H1 (cell line): ENCODE results near the gene MRPL41. TPM values are rescaled to one million over a fixed set of nuclear protein-coding genes. Genes with fewer than 3 reads are reported as not detected.

Experiments used
- BCL11A ChIP-seq, 2 experiments: IDR thresholded peaks; one replicate each; pipeline ENCODE4 v1.6.1; 2011; ENCODE audit warnings: low read depth in 2 of 2, low read length in 2 of 2, mild to moderate bottlenecking in 2 of 2
- CBX5 ChIP-seq: fragments of 300-800, 300-1000 bp; sonication (generic); IDR thresholded peaks from 2 replicates; pipeline ENCODE4 v1.7.1; 2016; ENCODE audit warnings: antibody characterized with exemption, low read length, low read depth
- CHD2 ChIP-seq: IDR thresholded peaks from 2 replicates; pipeline ENCODE4 v1.6.1; 2012; ENCODE audit warnings: low read length, improper control_type of control experiment
- CREB1 ChIP-seq: IDR thresholded peaks from 2 replicates; pipeline ENCODE4 v1.6.1; 2012; ENCODE audit warnings: inconsistent platforms
- JUN ChIP-seq: IDR thresholded peaks from 2 replicates; pipeline ENCODE4 v1.6.1; 2011; ENCODE audit warnings: low read depth, mild to moderate bottlenecking, improper control_type of control experiment, low read length
- KDM5A ChIP-seq: fragments of 200-600 bp; IDR thresholded peaks from 2 replicates; pipeline ENCODE4 v1.7.1; 2012; ENCODE audit warnings: mild to moderate bottlenecking, low read length, inconsistent platforms, mixed read lengths
- NRF1 ChIP-seq: IDR thresholded peaks from 2 replicates; pipeline ENCODE4 v1.6.1; 2011; ENCODE audit warnings: mild to moderate bottlenecking, low read depth, low read length, improper control_type of control experiment
- POLR2A ChIP-seq, 2 experiments: IDR thresholded peaks; 1 replicate in 1 of 2; 2 replicates in 1 of 2; pipeline ENCODE4 v1.6.1; 2011; ENCODE audit warnings: low read depth in 2 of 2, low read length in 2 of 2, mild to moderate bottlenecking in 2 of 2; ENCODE audit errors: control extremely low read depth in 1 of 2
- POU5F1 ChIP-seq: IDR thresholded peaks from 2 replicates; pipeline ENCODE4 v1.6.1; 2011; ENCODE audit warnings: low read depth, mild to moderate bottlenecking, low read length, moderate library complexity
- RFX5 ChIP-seq: IDR thresholded peaks from 2 replicates; pipeline ENCODE4 v1.6.1; 2011; ENCODE audit warnings: low read depth, low read length, improper control_type of control experiment, borderline replicate concordance
- SIN3A ChIP-seq, 2 experiments: IDR thresholded peaks in 1 of 2; conservative IDR thresholded peaks in 1 of 2; 2 replicates each; pipeline ENCODE4 v1.6.1; 2011 to 2012; ENCODE audit warnings: low read length in 2 of 2, improper control_type of control experiment in 1 of 2, low read depth in 1 of 2, mild to moderate bottlenecking in 1 of 2
- SRF ChIP-seq: IDR thresholded peaks from 2 replicates; pipeline ENCODE4 v1.6.1; 2011; ENCODE audit warnings: mild to moderate bottlenecking, low read depth, low read length, moderate library complexity
- YY1 ChIP-seq: IDR thresholded peaks from 2 replicates; pipeline ENCODE4 v1.6.1; 2011; ENCODE audit warnings: low read depth, mild to moderate bottlenecking, low read length
- polyA plus RNA-seq, 7 experiments: library from polyadenylated mRNA; depleted of rRNA in 3 of 7; stranded (reverse) in 5 of 7; unstranded in 2 of 7; fragments of >200 nt in 5 of 7; fragments of 200-250 nt in 2 of 7; gene quantifications; 1 replicate in 5 of 7; 2 replicates in 1 of 7; 4 replicates in 1 of 7; pipeline versions ENCODE4 v1.2.1 to v1.2.3, GENCODE V29; 2011 to 2013; ENCODE audit warnings: missing spikeins in 2 of 7, mixed read lengths in 2 of 7
- total RNA-seq: library from RNA; stranded (reverse); fragmentation: NEBNext Ultra II Directional; extraction: Animal tissue kit (Norgen Biotek cat#: 25700); gene quantifications from 2 replicates; pipeline ENCODE4 v1.2.1, GENCODE V29; 2021
- TF ChIP-seq, protein P1 (sequence below): fragments of 300-600 bp; sonication (generic); IDR thresholded peaks from 2 replicates; pipeline ENCODE4 v1.7.1; 2012; ENCODE audit warnings: low read length, moderate library complexity, mild to moderate bottlenecking, inconsistent platforms; ENCODE audit not compliant: insufficient replicate concordance

MRPL41 gene
- total and polyA plus RNA-seq, 2 of the 8 experiments (the other 6 are each of a cell fraction or from before 2014, with no cell fraction given) = 47.2 to 58.1 TPM

GRCh38 chr9:137554349-137554748, 2.7 kb downstream of the MRPL41 start (continued):
- TF ChIP-seq, protein P1, sequence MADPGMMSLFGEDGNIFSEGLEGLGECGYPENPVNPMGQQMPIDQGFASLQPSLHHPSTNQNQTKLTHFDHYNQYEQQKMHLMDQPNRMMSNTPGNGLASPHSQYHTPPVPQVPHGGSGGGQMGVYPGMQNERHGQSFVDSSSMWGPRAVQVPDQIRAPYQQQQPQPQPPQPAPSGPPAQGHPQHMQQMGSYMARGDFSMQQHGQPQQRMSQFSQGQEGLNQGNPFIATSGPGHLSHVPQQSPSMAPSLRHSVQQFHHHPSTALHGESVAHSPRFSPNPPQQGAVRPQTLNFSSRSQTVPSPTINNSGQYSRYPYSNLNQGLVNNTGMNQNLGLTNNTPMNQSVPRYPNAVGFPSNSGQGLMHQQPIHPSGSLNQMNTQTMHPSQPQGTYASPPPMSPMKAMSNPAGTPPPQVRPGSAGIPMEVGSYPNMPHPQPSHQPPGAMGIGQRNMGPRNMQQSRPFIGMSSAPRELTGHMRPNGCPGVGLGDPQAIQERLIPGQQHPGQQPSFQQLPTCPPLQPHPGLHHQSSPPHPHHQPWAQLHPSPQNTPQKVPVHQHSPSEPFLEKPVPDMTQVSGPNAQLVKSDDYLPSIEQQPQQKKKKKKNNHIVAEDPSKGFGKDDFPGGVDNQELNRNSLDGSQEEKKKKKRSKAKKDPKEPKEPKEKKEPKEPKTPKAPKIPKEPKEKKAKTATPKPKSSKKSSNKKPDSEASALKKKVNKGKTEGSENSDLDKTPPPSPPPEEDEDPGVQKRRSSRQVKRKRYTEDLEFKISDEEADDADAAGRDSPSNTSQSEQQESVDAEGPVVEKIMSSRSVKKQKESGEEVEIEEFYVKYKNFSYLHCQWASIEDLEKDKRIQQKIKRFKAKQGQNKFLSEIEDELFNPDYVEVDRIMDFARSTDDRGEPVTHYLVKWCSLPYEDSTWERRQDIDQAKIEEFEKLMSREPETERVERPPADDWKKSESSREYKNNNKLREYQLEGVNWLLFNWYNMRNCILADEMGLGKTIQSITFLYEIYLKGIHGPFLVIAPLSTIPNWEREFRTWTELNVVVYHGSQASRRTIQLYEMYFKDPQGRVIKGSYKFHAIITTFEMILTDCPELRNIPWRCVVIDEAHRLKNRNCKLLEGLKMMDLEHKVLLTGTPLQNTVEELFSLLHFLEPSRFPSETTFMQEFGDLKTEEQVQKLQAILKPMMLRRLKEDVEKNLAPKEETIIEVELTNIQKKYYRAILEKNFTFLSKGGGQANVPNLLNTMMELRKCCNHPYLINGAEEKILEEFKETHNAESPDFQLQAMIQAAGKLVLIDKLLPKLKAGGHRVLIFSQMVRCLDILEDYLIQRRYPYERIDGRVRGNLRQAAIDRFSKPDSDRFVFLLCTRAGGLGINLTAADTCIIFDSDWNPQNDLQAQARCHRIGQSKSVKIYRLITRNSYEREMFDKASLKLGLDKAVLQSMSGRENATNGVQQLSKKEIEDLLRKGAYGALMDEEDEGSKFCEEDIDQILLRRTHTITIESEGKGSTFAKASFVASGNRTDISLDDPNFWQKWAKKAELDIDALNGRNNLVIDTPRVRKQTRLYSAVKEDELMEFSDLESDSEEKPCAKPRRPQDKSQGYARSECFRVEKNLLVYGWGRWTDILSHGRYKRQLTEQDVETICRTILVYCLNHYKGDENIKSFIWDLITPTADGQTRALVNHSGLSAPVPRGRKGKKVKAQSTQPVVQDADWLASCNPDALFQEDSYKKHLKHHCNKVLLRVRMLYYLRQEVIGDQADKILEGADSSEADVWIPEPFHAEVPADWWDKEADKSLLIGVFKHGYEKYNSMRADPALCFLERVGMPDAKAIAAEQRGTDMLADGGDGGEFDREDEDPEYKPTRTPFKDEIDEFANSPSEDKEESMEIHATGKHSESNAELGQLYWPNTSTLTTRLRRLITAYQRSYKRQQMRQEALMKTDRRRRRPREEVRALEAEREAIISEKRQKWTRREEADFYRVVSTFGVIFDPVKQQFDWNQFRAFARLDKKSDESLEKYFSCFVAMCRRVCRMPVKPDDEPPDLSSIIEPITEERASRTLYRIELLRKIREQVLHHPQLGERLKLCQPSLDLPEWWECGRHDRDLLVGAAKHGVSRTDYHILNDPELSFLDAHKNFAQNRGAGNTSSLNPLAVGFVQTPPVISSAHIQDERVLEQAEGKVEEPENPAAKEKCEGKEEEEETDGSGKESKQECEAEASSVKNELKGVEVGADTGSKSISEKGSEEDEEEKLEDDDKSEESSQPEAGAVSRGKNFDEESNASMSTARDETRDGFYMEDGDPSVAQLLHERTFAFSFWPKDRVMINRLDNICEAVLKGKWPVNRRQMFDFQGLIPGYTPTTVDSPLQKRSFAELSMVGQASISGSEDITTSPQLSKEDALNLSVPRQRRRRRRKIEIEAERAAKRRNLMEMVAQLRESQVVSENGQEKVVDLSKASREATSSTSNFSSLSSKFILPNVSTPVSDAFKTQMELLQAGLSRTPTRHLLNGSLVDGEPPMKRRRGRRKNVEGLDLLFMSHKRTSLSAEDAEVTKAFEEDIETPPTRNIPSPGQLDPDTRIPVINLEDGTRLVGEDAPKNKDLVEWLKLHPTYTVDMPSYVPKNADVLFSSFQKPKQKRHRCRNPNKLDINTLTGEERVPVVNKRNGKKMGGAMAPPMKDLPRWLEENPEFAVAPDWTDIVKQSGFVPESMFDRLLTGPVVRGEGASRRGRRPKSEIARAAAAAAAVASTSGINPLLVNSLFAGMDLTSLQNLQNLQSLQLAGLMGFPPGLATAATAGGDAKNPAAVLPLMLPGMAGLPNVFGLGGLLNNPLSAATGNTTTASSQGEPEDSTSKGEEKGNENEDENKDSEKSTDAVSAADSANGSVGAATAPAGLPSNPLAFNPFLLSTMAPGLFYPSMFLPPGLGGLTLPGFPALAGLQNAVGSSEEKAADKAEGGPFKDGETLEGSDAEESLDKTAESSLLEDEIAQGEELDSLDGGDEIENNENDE = no peak
- TF ChIP-seq CHD2 (no peak), CBX5 (no peak), CREB1 (no peak), YY1 (no peak), JUN (no peak), SRF (no peak), NRF1 (no peak), POLR2A (IDR thresholded peaks at IDR 0.05; ENCODE audit: control extremely low read depth in 1 of 2, low read depth in 2 of 2, low read length in 2 of 2) (no peak), BCL11A (IDR thresholded peaks at IDR 0.05; ENCODE audit: low read depth in 2 of 2, low read length in 2 of 2) (no peak), RFX5 (no peak), KDM5A (no peak), POU5F1 (no peak), SIN3A (conservative IDR thresholded peaks at IDR 0.05 in 1 of 2, IDR thresholded peaks at IDR 0.05 in 1 of 2; ENCODE audit: low read depth in 1 of 2, low read length in 2 of 2) (no peak)
